AG04449 (cell line): ENCODE measurements around the gene TECTA.

Experiments
- CTCF ChIA-PET: fragments of 350-600 bp; formaldehyde crosslinking; extraction: SDS; loops from one replicate; lab custom pipeline; 2021; ENCODE audit warnings: antibody characterized with exemption; lab: Yijun Ruan, JAX
- POLR2A ChIA-PET: fragments of 400-600, 350-600 bp; formaldehyde crosslinking; extraction: SDS; loops from one replicate; lab custom pipeline; 2020; ENCODE audit warnings: antibody characterized with exemption, inconsistent platforms; lab: Yijun Ruan, JAX
- DNase-seq: peaks from one replicate; pipeline ENCODE4 v3.0.0-alpha.2; 2010; ENCODE audit warnings: low read depth, low spot score
- H3K4me3 ChIP-seq: 2 replicates; pipeline ENCODE4 v1.5.1; 2011; ENCODE audit warnings: low read depth, mild to moderate bottlenecking, control low read depth, low read length
- TF ChIP-seq, protein P1 (sequence below): IDR thresholded peaks from one replicate; pipeline ENCODE4 v1.5.1; 2011; ENCODE audit warnings: mild to moderate bottlenecking, moderate library complexity, low read length, control low read depth, inconsistent platforms; ENCODE audit not compliant: insufficient read depth; ENCODE audit errors: missing control alignments

TECTA gene

GRCh38 chr11:121058941-121059340 is 42.1 kb upstream of the TECTA start:
- ChIA-PET POLR2A (no interaction called here), CTCF (no interaction called here)
- TF ChIP-seq, protein P1, sequence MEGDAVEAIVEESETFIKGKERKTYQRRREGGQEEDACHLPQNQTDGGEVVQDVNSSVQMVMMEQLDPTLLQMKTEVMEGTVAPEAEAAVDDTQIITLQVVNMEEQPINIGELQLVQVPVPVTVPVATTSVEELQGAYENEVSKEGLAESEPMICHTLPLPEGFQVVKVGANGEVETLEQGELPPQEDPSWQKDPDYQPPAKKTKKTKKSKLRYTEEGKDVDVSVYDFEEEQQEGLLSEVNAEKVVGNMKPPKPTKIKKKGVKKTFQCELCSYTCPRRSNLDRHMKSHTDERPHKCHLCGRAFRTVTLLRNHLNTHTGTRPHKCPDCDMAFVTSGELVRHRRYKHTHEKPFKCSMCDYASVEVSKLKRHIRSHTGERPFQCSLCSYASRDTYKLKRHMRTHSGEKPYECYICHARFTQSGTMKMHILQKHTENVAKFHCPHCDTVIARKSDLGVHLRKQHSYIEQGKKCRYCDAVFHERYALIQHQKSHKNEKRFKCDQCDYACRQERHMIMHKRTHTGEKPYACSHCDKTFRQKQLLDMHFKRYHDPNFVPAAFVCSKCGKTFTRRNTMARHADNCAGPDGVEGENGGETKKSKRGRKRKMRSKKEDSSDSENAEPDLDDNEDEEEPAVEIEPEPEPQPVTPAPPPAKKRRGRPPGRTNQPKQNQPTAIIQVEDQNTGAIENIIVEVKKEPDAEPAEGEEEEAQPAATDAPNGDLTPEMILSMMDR = no peak
- H3K4me3 ChIP-seq = no peak overlapping the region
- DNase-seq = no peak

DNA sequence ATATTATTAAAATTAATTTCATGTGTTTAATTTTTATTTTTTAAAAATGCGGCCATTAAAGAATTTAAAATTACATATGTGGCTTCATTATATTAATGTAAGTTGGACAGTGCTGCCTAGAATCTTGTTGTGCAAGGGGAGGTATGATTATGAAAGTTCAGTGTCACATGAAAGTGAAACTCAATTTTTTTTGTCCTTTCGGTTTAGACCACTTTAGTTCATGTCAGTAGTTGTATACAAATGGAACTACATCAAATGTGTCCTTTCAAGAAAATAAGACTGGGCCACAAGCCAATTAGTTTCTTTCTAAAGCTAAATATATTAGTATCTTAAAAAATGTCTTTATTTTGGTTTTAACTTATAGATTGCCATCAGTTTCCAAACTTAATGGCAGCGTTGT is 41.4 kb upstream of the TECTA start:
- no peak overlapping the region for H3K4me3 ChIP-seq
- CTCF ChIA-PET = no interaction called here
- TF ChIP-seq, protein P1 = no peak
- POLR2A ChIA-PET = no interaction called here
- DNase-seq = no peak

GRCh38 chr11:121063728-121064127 is 37.3 kb upstream of the TECTA start:
- TF ChIP-seq, protein P1 = no peak
- ChIA-PET CTCF (interaction anchor here (0.8 to 1.8 kb wide), 4 partner anchors 12 to 39 kb away, joined by 3 read pairs; no protein-coding TSS in a partner anchor), POLR2A (no interaction called here)
- no peak overlapping the region for H3K4me3 ChIP-seq
- DNase-seq = no peak

DNA sequence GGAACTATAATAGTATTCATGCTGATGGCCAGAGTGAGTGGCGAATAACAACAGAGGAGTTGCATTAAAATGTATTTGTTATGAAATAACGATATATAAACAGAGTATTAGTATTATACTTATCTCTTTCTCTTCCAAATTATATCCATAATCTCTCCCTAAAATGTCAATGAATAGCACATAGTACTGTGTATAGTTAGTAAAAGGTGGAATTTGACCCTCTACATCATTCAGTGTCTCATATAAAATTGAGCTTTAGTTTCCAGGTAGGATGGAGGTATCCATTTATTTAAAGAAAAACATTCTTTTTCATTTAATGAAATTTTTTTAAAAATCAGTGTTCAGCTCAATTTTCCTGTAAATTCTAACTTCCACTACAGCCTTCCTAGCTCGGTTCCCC is 34.4 kb upstream of the TECTA start:
- no peak overlapping the region for H3K4me3 ChIP-seq
- DNase-seq = no peak
- TF ChIP-seq, protein P1 = no peak
- CTCF ChIA-PET = no interaction called here
- POLR2A ChIA-PET = no interaction called here

- ChIA-PET POLR2A (no interaction called here), CTCF (no interaction called here)
- TF ChIP-seq, protein P1 = no peak
- no peak for DNase-seq
- no peak overlapping the region for H3K4me3 ChIP-seq
Observed at GRCh38 chr11:121067026-121067425, 34.0 kb upstream of the TECTA start.

GRCh38 chr11:121067453-121067852 is 33.6 kb upstream of the TECTA start:
- ChIA-PET POLR2A (no interaction called here), CTCF (no interaction called here)
- DNase-seq = no peak
- TF ChIP-seq, protein P1 = no peak
- H3K4me3 ChIP-seq = no peak overlapping the region
